Measurements from ENCODE around the gene METRNL.

METRNL gene

GRCh38 chr17:83081684-83082201 is 2.3 kb downstream of the METRNL start:
- no peak for DNase-seq

- no peak for DNase-seq
These were observed 3.0 kb downstream of the METRNL start for GRCh38 chr17:83082424-83082823.

GRCh38 chr17:83082909-83083367 is 3.5 kb downstream of the METRNL start:
- no peak for DNase-seq

- DNase-seq: peak; percentile 98
These were observed 4.2 kb downstream of the METRNL start for GRCh38 chr17:83083368-83084201.

- DNase-seq: no peak
These were observed 4.8 kb downstream of the METRNL start for GRCh38 chr17:83084214-83084613.

GRCh38 chr17:83084621-83085056 is 5.2 kb downstream of the METRNL start:
- no peak for DNase-seq

- no peak for DNase-seq
These were observed 5.7 kb downstream of the METRNL start for GRCh38 chr17:83085103-83085502.

- no peak for DNase-seq
These were observed 6.3 kb downstream of the METRNL start for GRCh38 chr17:83085526-83086198.

GRCh38 chr17:83086199-83086880 is 6.9 kb downstream of the METRNL start:
- DNase-seq: no peak

GRCh38 chr17:83086907-83087787 is 7.7 kb downstream of the METRNL start:
- no peak for DNase-seq

GRCh38 chr17:83087788-83088360 is 8.5 kb downstream of the METRNL start:
- DNase-seq: no peak

- DNase-seq: no peak
These were observed 9.0 kb downstream of the METRNL start for GRCh38 chr17:83088451-83088850.

- DNase-seq: no peak
These were observed 9.5 kb downstream of the METRNL start for GRCh38 chr17:83088909-83089308.

- no peak for DNase-seq
These were observed 10.1 kb downstream of the METRNL start for GRCh38 chr17:83089328-83090132.

- no peak for DNase-seq
These were observed 11.2 kb downstream of the METRNL start for GRCh38 chr17:83090444-83091256.

- DNase-seq: no peak
These were observed 12.1 kb downstream of the METRNL start for GRCh38 chr17:83091257-83092141.

GRCh38 chr17:83092186-83092585 is 12.8 kb downstream of the METRNL start:
- no peak for DNase-seq

GRCh38 chr17:83092931-83093330 is 13.5 kb downstream of the METRNL start:
- no peak for DNase-seq

GRCh38 chr17:83093506-83093905 is 14.1 kb downstream of the METRNL start:
- no peak for DNase-seq
